Upper lobe of right lung (tissue), 1 donor: Measurements from ENCODE around the gene IGSF21. TPM values are rescaled to one million over a fixed set of nuclear protein-coding genes. Genes with fewer than 3 reads are reported as not detected.

Experiments
- ATAC-seq: fragments of 200-7000 bp; cut with Tn5 transposase; one replicate; pipeline ENCODE4 v1.9.1; 2020; ENCODE audit warnings: mild to moderate bottlenecking, moderate library complexity
- DNase-seq: peaks from one replicate; pipeline ENCODE4 v3.0.0-alpha.2; 2020
- H3K27ac ChIP-seq: fragments of 200-600 bp; one replicate; pipeline ENCODE4 v1.8.0; 2022
- H3K27me3 ChIP-seq: fragments of 200-600 bp; one replicate; pipeline ENCODE4 v1.8.0; 2022; ENCODE audit warnings: mild to moderate bottlenecking
- H3K36me3 ChIP-seq: fragments of 200-600 bp; one replicate; pipeline ENCODE4 v1.8.0; 2022
- H3K4me1 ChIP-seq: fragments of 200-600 bp; one replicate; pipeline ENCODE4 v1.8.0; 2022
- H3K4me3 ChIP-seq: fragments of 200-600 bp; one replicate; pipeline ENCODE4 v1.8.0; 2022; ENCODE audit warnings: mild to moderate bottlenecking
- H3K9me3 ChIP-seq: fragments of 200-600 bp; one replicate; pipeline ENCODE4 v1.8.0; 2022
- CTCF ChIP-seq: fragments of 200-600 bp; IDR thresholded peaks from one replicate; pipeline ENCODE4 v1.8.0; 2022; ENCODE audit warnings: antibody characterized with exemption
- intact Hi-C: fragments of 100-400 bp; cut with DNase I; formaldehyde crosslinking; loops from one replicate; pipeline ENCODE4 v1.11.0; 2022
- total RNA-seq: library from RNA; stranded (reverse); fragmentation: NEBNext Ultra II Directional; extraction: Animal tissue kit (Norgen Biotek cat#: 25700); gene quantifications from one replicate; pipeline ENCODE4 v1.2.1, GENCODE V29; 2021
- donor health status: DM: no; HTN: yes; CAD: no; lungs with severe emphysema.

The IGSF21 gene
- total RNA-seq, 1 donor from 2014 or later: 3.2 TPM

GRCh38 chr1:18121072-18121820 lies 13.6 kb downstream of the IGSF21 start:
- ATAC-seq: no peak

GRCh38 chr1:18123467-18123992 lies 15.9 kb downstream of the IGSF21 start:
- Histone ChIP-seq H3K4me3 (no peak overlapping the region), H3K27me3 (peaks cover 21% of the 10 kb centered on the region), H3K36me3 (no peaks in the 10 kb centered on the region), H3K9me3 (no peaks in the 10 kb centered on the region), H3K27ac (no peak overlapping the region), H3K4me1 (no peaks in the 10 kb centered on the region)
- intact Hi-C loops: no loop called here
- TF ChIP-seq CTCF: no peak
- DNase-seq: no peak
- ATAC-seq: no peak

More at GRCh38 chr1:18121072-18121820, 13.6 kb downstream of the IGSF21 start:
- Histone ChIP-seq H3K27ac (no peak overlapping the region), H3K27me3 (peaks cover 15% of the 10 kb centered on the region), H3K36me3 (no peaks in the 10 kb centered on the region), H3K4me1 (no peaks in the 10 kb centered on the region), H3K4me3 (no peak overlapping the region), H3K9me3 (no peaks in the 10 kb centered on the region)
- DNase-seq: no peak
- intact Hi-C loops: no loop called here
- no peak for TF ChIP-seq CTCF

GRCh38 chr1:18124977-18125376 lies 17.4 kb downstream of the IGSF21 start:
- Histone ChIP-seq H3K4me3 (no peak overlapping the region), H3K9me3 (no peaks in the 10 kb centered on the region), H3K4me1 (no peaks in the 10 kb centered on the region), H3K27me3 (peaks cover 21% of the 10 kb centered on the region), H3K27ac (no peak overlapping the region), H3K36me3 (no peaks in the 10 kb centered on the region)
- intact Hi-C loops: no loop called here
- ATAC-seq (no peak), DNase-seq (no peak)
- TF ChIP-seq CTCF: no peak

GRCh38 chr1:18126616-18127015 lies 19.0 kb downstream of the IGSF21 start:
- intact Hi-C loops: no loop called here
- no peak for ATAC-seq

GRCh38 chr1:18128298-18128697 lies 20.7 kb downstream of the IGSF21 start:
- intact Hi-C loops: no loop called here
- H3K4me3 ChIP-seq: no peak overlapping the region

More at GRCh38 chr1:18126616-18127015, 19.0 kb downstream of the IGSF21 start:
- Histone ChIP-seq H3K4me3 (no peak overlapping the region), H3K4me1 (no peaks in the 10 kb centered on the region), H3K27ac (no peak overlapping the region), H3K36me3 (no peaks in the 10 kb centered on the region), H3K9me3 (no peaks in the 10 kb centered on the region), H3K27me3 (peaks cover 12% of the 10 kb centered on the region)
- DNase-seq: no peak
- TF ChIP-seq CTCF: no peak

More at GRCh38 chr1:18128298-18128697, 20.7 kb downstream of the IGSF21 start:
- no peaks in the 10 kb centered on the region for H3K4me1 ChIP-seq
- H3K27me3 ChIP-seq: peaks cover 12% of the 10 kb centered on the region
- no peaks in the 10 kb centered on the region for H3K9me3 ChIP-seq
- no peaks in the 10 kb centered on the region for H3K36me3 ChIP-seq
- TF ChIP-seq CTCF: no peak
- DNase-seq (no peak), ATAC-seq (no peak)
- no peak overlapping the region for H3K27ac ChIP-seq
